OCI-LY3 (cell line): ENCODE measurements around the gene NLGN1.
A peak's percentile ranks its signal among the peaks of the same experiment; 100 is the strongest.

ENCODE experiments used
- H2AFZ ChIP-seq: fragments of 200-600, 300-600 bp; shearing (Covaris generic); 2 replicates; pipeline ENCODE4 v1.6.0; 2014; ENCODE audit warnings: antibody characterized with exemption, low read depth, low read length
- H3K27ac ChIP-seq: fragments of 200-600, 300-600 bp; sonication (generic); 2 replicates; pipeline ENCODE4 v1.5.1; 2014; ENCODE audit warnings: mild to moderate bottlenecking, low read length, moderate library complexity, mixed read lengths
- H3K27me3 ChIP-seq: fragments of 200-600, 300-600 bp; sonication (generic); 2 replicates; pipeline ENCODE4 v1.6.1; 2014; ENCODE audit warnings: low read depth, low read length, mixed read lengths
- H3K36me3 ChIP-seq: fragments of 200-600, 300-600 bp; sonication (generic); replicated peaks from 2 replicates; pipeline ENCODE3; 2014; ENCODE audit warnings: low read depth, low read length, mixed read lengths
- H3K4me1 ChIP-seq: fragments of 300-600, 200-600 bp; sonication (generic); 2 replicates; pipeline ENCODE4 v1.6.1; 2014; ENCODE audit warnings: low read length, mixed read lengths
- H3K4me2 ChIP-seq: fragments of 200-600, 300-600 bp; sonication (generic); 2 replicates; pipeline ENCODE4 v1.6.1; 2014; ENCODE audit warnings: low read length, mixed read lengths
- H3K4me3 ChIP-seq: fragments of 300-600, 200-600 bp; sonication (generic); 2 replicates; pipeline ENCODE4 v1.5.1; 2014; ENCODE audit warnings: antibody characterized with exemption, mild to moderate bottlenecking, low read length, moderate library complexity
- H3K79me2 ChIP-seq: fragments of 300-600, 200-600 bp; shearing (Covaris generic); 2 replicates; pipeline ENCODE4 v1.6.1; 2014; ENCODE audit warnings: mild to moderate bottlenecking, low read length, mixed read lengths
- H3K9ac ChIP-seq: fragments of 300-600, 200-600 bp; shearing (Covaris generic); 2 replicates; pipeline ENCODE4 v1.6.0; 2014; ENCODE audit warnings: mild to moderate bottlenecking, low read length, moderate library complexity
- H3K9me3 ChIP-seq: fragments of 200-600, 300-600 bp; shearing (Covaris generic); 2 replicates; pipeline ENCODE4 v1.6.1; 2014; ENCODE audit warnings: low read length, mixed read lengths; ENCODE audit not compliant: insufficient read depth
- H4K20me1 ChIP-seq: fragments of 200-600, 300-600 bp; sonication (generic); 2 replicates; pipeline ENCODE4 v1.6.1; 2016; ENCODE audit warnings: low read length, mixed read lengths; ENCODE audit not compliant: insufficient read depth
- EZH2phosphoT487 ChIP-seq: fragments of 200-600 bp; shearing (Covaris generic); IDR thresholded peaks from 2 replicates; pipeline ENCODE4 v1.6.1; 2018; ENCODE audit warnings: antibody characterized with exemption, mixed run types, low read depth
- TF ChIP-seq, protein P1 (sequence below): fragments of 200-600, 300-600 bp; sonication (generic); IDR thresholded peaks from 2 replicates; pipeline ENCODE4 v1.5.1; 2014; ENCODE audit warnings: antibody characterized with exemption, low read length, low read depth

Gene NLGN1

DNA sequence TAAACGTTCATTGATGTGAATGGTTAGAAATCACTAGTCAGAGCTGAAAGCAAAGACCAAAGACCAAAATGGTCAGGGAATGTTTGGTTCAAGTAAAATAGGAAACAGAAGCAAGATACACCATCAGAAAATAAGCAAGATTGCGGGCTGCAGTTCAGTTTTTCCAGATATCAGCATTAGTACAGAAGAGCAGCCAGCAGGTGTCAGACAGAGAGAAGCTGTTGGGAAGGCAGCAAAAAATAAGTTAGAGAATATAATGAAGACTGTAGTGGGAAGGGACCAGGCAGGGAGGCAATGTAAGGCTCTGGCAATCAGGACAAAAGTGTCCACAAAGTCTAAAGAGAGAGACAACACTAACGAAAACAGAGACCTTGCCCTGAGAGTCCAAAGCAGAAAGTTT, 822.2 kb downstream of the NLGN1 start:
- Histone ChIP-seq H4K20me1 (no peaks in the 10 kb centered on the region), H3K4me2 (no peak overlapping the region), H3K4me1 (peaks cover 4% of the 10 kb centered on the region; the same call in 1 of the 2 replicates), H3K4me3 (no peak overlapping the region), H3K9me3 (no peaks in the 10 kb centered on the region), H2AFZ (no peak overlapping the region), H3K36me3 (no peaks in the 10 kb centered on the region), H3K27ac (no peak overlapping the region), H3K27me3 (no peaks in the 10 kb centered on the region), H3K9ac (no peak overlapping the region), H3K79me2 (no peaks in the 10 kb centered on the region)
- no peak for TF ChIP-seq EZH2phosphoT487
- TF ChIP-seq, protein P1, sequence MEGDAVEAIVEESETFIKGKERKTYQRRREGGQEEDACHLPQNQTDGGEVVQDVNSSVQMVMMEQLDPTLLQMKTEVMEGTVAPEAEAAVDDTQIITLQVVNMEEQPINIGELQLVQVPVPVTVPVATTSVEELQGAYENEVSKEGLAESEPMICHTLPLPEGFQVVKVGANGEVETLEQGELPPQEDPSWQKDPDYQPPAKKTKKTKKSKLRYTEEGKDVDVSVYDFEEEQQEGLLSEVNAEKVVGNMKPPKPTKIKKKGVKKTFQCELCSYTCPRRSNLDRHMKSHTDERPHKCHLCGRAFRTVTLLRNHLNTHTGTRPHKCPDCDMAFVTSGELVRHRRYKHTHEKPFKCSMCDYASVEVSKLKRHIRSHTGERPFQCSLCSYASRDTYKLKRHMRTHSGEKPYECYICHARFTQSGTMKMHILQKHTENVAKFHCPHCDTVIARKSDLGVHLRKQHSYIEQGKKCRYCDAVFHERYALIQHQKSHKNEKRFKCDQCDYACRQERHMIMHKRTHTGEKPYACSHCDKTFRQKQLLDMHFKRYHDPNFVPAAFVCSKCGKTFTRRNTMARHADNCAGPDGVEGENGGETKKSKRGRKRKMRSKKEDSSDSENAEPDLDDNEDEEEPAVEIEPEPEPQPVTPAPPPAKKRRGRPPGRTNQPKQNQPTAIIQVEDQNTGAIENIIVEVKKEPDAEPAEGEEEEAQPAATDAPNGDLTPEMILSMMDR = peak; percentile 22; the same call in 1 of the 2 replicates

DNA sequence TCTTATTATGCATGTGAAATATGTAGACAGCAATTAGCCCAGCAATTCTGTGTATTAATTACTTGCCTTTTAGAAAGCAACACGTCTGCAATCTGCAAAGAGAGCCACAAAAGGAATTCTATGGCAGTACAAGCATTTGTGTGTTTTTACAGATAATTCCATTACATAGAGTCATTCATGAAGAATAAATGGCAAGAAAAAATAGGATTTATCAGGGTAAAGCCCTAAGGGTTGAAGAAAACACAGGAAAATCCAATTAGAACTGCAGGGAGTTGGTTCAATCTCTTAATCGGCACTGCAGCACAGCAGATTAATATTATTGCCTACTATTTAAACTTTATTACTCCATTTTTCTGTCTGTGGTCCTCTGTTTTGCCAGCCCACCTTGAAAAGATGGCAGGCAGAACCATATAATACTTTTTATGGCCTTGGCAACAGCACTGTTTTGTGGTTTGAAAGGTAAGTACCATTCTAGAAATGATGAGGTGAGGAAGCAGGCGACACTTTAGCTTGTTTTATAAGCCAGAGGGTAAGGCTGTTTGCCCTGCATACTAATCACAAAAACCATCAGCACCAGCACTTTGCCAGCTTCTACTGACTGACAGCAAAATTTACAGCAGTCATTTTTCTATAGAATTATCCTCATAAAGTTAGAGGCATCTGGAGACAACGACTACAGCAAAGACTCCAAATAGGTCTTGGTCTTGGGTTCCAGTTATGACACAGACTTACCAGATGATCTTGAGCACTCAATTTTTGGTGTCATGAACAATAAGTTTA, 823.4 kb downstream of the NLGN1 start:
- H3K4me2 ChIP-seq = no peak overlapping the region

DNA sequence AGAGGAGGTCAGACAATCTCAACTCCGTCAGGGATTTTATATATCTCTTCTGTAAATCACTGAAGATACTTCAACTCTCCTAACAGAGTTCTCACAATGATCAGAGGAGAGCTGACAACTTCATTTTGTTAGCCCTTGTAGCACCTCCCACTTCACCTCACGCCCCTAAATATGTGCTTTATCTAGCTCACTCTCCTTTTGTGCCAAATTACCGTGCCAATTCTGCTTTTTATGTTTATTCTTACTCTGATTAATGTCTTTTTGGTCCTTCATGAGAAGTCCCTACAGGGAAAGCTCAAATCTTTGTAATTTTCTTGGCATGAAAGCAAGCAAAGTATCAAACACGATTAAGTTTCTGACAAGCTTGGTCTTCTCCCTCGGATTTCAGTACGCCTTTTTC, 825.5 kb downstream of the NLGN1 start:
- H4K20me1 ChIP-seq = no peaks in the 10 kb centered on the region
- H3K36me3 ChIP-seq = no peaks in the 10 kb centered on the region
- no peaks in the 10 kb centered on the region for H3K79me2 ChIP-seq
- H3K4me3 ChIP-seq = no peak overlapping the region
- no peak overlapping the region for H3K27ac ChIP-seq
- H3K4me2 ChIP-seq = no peak overlapping the region
- H3K9me3 ChIP-seq = no peaks in the 10 kb centered on the region
- peaks cover 4% of the 10 kb centered on the region; the same call in 1 of the 2 replicates for H3K4me1 ChIP-seq
- no peaks in the 10 kb centered on the region for H3K27me3 ChIP-seq
- TF ChIP-seq, protein P1 = no peak
- no peak for TF ChIP-seq EZH2phosphoT487
- H3K9ac ChIP-seq = no peak overlapping the region
- no peak overlapping the region for H2AFZ ChIP-seq

More for the DNA sequence above, 823.4 kb downstream of the NLGN1 start:
- TF ChIP-seq EZH2phosphoT487 = no peak
- TF ChIP-seq, protein P1 = no peak
- Histone ChIP-seq H3K79me2 (no peaks in the 10 kb centered on the region), H3K4me3 (no peak overlapping the region), H2AFZ (no peak overlapping the region; the same call in 1 of the 2 replicates), H3K9me3 (no peaks in the 10 kb centered on the region), H3K27ac (no peak overlapping the region), H3K9ac (no peak overlapping the region), H3K36me3 (no peaks in the 10 kb centered on the region), H4K20me1 (no peaks in the 10 kb centered on the region), H3K27me3 (no peaks in the 10 kb centered on the region), H3K4me1 (peaks cover 4% of the 10 kb centered on the region; the same call in 1 of the 2 replicates)

DNA sequence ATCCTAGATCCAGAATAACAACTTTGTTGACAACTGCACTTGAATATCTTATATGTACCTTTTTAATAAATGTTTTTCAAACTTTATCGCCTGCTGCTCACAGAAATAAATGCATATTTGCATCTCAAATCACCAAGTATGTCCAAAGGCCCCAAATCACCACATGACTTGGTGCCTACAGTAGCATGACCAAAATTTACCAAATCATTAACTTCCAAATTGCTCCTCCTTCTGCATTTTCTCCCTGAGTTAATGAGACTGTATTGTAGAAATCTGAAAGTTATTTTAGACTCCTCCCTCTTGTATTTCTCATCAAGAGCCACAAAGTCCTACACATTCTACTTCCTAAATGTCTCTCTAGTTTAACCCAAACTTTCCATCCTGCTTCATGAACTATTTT, 826.1 kb downstream of the NLGN1 start:
- Histone ChIP-seq H3K27ac (no peak overlapping the region), H3K36me3 (no peaks in the 10 kb centered on the region), H3K4me3 (no peak overlapping the region), H4K20me1 (no peaks in the 10 kb centered on the region), H3K4me1 (peaks cover 4% of the 10 kb centered on the region; the same call in 1 of the 2 replicates), H3K4me2 (no peak overlapping the region), H3K9me3 (no peaks in the 10 kb centered on the region), H3K79me2 (no peaks in the 10 kb centered on the region), H3K27me3 (no peaks in the 10 kb centered on the region), H3K9ac (no peak overlapping the region), H2AFZ (no peak overlapping the region)
- TF ChIP-seq, protein P1 = no peak
- no peak for TF ChIP-seq EZH2phosphoT487
